CD4-positive, alpha-beta T cell treated with Interleukin-6 for 4 hours (primary cell): Measurements from ENCODE around the gene IL1RAPL1.

Experiments used
- DNase-seq: peaks from one replicate; pipeline ENCODE4 v3.0.0-alpha.2; 2020; ENCODE audit warnings: mixed read lengths

Gene IL1RAPL1

DNA sequence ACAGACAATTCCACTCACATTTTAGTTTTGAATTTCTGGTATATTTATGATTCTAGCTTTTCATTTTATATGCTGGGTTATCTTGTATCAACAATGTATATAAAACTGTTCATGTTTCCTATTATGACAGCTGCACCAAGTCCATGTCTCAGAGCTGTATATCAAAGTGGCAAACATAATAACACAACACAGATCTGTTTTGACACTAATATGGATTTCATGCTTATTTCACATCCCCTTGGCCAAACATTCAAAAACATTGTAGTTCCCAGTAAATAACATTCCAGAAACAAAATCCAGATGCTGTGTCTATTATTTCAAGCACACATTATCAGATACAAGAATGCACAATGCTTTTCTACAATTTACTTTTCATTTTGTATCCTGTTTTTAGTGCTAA lies 1247.5 kb downstream of the IL1RAPL1 start:
- no peak for DNase-seq

DNA sequence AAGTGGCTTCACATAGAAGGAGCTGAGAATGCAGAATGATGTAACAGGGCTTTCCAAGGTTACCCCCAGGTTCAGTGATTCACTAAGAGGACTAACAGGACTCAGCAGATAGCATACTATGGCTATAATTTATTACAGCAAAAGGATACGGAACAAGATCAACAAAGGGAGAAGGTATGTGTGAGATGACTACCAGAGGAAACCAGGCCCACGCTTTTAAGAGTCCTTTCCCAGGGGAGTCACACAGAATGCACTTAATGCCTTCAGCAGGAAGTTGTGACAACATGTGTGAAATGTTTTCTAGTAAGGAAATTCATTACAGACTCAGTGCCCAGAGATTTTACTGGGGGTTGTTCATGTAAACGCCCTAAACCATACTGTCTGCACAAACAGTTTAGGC lies 1254.5 kb downstream of the IL1RAPL1 start:
- DNase-seq = no peak

DNA sequence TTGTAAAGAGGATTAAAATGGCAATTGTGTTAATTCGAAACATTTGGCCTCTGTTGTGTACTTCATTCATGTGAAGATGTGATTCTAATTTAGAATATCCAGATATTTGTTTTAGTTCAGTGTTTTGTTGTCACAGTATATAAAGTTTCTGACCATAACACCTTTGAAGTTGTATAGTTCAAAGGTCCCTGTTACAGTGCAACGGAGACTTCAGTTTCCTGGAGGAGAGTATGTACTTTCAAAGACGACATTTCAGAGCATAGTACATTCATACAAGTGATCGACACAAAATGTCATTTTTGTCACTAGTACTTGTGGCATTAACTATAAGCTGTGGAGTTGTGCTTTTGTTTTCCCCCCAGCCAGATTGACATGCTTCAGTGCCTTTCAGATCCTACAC lies 1255.3 kb downstream of the IL1RAPL1 start:
- no peak for DNase-seq

DNA sequence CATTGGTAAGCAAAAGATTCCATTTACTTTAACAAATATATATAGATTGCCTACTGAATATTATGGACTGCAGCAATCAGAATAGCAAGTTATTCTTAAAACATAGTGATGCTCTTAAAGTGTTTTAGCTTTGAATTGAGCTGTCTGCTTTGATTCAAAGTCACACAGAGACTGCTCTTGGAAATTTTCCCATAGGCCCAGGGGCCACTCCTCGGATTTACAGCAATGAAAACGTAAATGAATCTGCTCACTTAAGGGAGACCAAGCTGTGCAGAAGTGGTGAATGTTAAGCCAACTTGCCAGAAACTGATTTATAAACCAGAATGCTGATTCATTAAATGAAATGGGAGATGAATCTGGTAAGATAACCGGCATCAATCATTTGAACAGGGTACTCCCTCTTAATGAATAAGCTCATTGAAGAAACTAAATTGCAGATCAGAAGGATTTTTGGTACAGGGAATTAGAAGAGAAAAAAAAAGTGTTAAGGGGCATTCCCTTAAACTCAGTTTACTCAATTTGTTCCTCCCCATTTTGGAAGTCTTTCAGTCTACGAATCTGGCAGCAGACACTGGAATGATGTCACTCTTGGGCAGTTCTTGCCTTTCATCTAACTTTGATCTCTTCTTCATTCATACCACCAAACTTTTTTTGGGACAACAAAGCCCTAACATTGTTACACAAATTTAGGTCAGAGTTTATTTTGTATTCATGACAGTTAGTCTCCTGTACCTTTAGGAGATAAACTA lies 1264.8 kb downstream of the IL1RAPL1 start:
- no peak for DNase-seq

DNA sequence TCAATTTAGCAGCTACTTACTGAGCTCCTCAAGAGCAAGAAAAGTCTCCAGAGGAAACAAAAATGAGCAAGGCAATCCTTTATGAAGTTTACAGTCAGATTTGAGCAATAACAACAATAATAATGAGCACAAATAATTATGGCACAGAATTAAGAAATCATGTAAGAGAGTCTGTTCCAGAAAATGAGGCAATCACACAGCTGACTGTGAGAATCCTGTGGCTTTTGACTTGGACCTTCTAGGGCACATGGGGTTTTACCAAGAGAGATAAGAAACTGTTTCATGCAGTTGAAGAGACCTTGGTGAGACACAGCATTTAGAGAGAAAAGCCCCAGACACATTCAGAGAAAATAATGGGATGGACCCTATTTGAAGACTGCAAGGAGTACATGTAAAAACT lies 1265.5 kb downstream of the IL1RAPL1 start:
- no peak for DNase-seq

DNA sequence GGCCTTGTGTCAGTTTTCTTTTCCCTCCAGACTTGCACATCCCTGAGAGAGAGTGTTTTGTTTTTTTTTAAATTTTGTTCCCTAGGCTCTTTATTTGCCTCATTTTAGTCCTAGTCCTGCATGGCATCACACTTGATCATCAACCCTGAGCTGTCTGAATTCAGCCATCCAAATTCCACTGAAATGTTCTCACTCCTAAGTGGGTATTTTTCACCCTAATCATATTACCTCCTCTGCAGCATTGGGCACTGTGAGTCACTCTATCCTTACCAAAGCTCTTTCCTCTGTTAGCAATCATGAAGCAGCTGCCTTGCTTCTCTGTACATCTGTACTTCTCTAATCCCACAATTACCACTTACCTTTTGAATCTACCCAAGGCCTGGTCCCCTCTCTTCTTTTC lies 1271.5 kb downstream of the IL1RAPL1 start:
- DNase-seq = no peak

DNA sequence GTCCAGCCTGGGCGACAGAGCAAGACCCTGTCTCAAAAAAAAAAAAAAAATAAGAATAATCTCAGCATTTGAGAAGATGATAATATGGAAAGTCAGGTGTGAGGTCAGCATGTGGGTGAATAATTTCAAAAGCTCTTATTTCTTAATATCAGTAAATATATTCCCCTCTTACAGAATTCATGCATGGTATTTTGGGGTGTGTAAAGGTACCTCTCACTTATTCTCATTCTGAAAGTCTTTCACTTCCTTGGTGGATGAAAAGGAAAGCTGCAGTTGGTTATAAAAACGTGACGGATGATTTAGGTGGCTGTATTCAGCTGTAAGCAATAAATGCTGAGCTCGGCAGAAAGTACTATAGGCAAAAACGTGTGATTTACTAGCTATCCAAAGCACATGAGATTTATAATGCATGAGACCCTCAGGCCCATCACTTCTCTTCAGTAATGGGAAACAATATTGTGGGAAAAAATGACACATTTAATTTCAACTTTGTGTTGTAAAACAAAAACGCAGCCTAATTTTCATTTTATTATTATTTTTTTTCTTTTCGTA lies 1275.0 kb downstream of the IL1RAPL1 start:
- DNase-seq = no peak

DNA sequence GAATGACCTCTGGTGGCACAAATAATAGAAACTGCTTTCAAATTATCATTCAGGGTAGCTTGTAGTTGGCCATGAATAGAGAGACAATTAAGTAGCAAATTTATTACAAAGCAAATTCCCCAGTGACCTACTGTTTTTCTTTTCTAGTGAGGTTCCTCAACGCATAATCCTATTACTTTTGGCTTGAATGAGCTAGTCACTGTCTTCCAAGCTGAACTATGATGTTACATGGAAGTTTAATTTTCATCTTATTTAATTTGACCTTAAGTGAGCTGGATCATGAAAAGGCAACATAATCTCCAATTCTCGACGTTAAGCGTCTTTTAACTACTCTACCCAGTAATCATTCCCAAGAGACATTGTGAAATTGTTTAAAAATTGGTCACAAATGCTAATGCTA lies 1280.7 kb downstream of the IL1RAPL1 start:
- no peak for DNase-seq

DNA sequence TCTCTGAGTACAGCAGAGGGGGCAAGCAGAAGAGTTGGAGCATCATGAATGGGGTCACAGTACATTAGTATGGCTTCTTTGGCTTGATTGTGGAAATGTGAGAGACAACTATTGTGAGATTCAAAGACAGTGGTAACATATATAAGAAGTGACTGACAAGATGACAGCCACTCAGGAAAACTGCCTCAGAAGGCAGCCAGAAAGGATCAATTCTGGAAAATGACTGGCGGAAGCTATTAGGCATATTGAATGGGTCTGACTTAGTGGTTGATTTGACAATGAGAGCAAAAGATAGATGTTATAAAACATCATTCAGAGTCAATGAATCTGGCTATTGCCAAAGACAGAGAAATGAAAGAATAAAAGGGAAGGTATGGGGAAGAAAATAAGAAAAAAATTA lies 1282.6 kb downstream of the IL1RAPL1 start:
- no peak for DNase-seq

DNA sequence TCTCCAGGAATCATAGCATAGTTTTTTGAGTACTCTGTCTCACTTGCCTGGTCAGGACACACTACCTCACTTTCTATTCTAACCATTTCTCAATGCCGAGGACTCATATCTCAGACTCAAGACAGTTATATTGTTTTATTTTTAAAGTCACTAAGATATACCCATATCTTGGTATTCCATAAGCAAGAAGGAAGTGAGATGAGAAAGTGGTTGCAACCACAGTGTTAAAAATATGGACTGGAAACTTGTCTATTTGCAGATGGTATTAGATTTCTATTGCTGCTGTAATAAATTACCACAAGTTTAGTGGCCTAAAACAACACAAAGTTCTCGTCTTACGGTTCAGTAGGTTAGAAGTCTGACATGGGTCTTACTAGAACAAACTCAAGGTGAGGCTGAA lies 1283.4 kb downstream of the IL1RAPL1 start:
- DNase-seq = no peak

DNA sequence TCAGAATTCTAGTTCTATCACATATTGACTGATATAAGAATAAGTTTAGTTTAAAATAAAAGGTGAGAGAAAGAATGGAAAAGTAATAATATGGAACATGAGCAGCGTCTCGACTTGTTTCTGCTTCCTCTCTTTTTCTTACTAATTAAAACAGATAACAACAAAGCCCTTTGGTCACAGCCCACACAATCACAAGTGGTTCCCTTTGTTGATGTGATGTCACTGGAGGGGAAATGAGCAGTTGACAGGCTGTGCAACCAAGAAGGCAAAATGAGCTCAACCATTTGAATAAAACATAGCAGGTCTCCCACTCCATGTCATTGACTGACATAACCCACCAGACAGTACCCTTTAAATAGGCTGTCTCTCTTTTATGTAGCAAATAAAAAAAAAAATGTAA lies 1285.6 kb downstream of the IL1RAPL1 start:
- no peak for DNase-seq

DNA sequence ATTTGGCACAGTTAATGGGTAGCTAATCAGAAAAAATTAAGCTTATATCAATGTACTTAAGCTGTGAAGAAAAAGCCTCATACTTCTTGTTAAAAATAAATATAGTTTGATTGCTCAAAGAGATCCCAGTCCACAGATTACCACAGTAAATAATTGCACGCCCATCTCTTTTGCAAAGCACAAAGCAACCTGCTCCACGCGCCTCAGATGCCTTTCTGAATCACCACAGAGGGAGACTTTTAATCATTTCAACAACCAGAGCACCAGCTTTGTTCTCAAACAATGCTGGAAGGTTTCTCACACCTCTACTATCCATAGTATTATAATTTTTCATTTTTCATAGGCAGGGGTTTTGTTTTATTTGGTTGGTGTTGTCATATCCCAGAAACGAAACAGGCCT lies 1289.5 kb downstream of the IL1RAPL1 start:
- DNase-seq = no peak

DNA sequence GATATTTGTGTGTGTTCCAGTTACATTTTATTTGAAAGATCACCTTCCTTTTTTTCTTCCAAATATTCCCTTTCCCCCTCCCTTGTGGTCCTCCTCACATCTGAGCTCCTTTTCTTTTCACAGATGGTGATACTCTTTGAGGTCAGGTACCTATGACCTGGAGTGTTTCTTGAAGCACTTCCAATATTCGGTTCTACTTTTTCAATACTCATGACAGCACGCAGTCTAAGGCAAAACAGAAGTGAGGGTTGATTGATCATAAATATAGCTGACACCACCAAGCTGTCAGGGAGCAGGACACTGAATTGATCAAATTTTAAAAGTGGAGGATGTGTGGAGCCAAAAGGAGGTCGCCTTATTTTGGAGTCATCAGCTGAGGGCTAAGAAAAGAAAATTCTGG lies 1293.7 kb downstream of the IL1RAPL1 start:
- no peak for DNase-seq

DNA sequence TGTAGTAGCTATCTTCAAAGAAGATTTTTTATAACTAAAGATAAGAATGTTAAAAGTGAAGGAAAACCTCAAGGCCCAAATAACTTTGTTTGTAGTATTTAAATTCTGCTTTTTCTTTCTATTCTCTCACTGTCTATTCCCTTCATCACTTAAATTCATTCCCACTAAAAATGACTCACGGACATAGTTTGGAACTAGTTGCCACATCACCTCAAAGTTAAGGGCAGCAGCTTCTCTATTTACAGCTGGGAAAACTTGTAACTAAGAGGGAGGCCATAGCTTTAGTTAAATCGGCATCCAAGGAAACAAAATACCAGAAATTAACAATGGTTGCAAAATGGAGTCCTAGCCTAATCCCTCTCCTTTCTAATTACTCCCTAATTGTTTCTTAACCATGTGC lies 1302.8 kb downstream of the IL1RAPL1 start:
- DNase-seq = no peak

DNA sequence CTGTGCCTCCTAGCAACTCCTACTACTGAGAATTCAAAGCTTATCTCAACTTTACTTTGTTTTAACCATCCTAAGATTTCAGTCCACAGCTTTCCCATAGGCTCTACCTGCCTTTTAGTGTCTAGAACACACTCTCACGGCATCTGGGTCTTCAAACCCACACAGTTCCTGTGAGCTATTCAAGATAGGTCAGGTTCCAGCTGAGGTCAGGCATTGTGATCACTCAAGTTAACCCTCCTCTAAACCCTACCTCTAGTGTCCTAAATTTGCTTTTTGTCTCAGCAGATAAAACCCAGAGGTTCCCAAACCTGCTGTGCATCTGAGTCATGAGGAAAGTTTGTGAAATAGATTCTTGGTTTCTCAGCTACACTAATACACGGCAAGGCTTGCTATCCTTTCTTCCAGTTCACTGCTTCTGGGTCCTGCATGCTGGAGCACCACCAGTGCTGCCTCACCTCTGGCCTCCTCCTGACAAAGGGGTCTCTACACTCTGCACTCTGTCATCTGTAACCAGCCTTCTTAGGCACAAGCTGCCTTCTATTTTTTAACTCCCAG lies 1303.5 kb downstream of the IL1RAPL1 start:
- DNase-seq = no peak

DNA sequence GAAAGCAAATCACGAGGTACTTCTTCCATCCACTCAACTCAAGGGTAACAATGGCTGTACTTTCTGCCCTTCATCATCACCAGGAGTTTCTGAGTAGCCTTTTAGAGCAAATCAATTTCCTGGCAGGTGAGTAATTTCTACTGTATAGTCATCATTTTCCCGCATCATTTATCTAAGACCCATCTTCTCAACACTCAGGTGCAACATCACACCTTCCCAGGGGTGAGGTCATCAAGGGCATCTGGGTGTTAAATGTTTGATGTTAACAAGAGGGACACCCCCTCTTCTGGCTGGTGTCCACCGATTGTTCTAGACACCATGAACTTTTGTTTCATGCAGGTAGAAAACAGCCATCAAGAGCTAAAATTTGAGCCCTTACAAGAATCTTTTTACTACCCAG lies 1314.8 kb downstream of the IL1RAPL1 start:
- no peak for DNase-seq

DNA sequence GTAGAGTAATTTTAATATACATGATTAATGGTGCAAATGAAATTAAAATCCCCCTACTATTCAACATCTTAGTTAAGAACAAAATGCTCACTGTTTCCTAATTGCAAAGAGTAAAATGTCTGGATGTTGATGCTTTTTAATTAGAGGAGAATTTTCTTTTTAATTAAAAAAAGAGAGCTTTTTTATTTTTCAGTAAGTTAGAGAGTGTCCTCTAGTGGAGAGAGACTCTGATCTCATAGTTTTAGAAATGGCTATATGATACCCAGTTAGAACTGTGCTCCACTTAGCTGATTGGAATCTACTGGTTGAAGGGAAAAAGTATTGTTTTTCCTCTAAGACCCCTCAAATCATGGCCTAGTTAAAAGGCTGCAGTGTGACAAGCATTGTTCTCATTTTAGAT lies 1316.1 kb downstream of the IL1RAPL1 start:
- no peak for DNase-seq

DNA sequence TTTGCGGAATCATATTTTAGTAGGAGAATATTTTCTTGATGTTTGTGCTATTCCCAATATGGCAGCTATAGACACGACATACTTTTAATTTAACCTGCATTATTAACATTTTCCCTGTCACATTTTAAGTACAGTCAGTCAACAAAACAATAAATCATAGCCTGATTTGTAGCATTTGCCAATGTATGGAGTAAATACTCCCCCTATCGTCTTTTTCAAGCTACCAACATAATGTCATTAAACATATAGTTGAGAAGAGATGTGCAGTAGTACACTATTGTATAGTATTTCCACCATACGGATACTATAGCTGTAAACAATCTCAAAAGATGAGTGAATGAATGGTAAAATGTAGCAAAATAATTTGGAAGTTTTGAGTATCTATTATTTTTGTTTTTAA lies 1324.4 kb downstream of the IL1RAPL1 start:
- no peak for DNase-seq

DNA sequence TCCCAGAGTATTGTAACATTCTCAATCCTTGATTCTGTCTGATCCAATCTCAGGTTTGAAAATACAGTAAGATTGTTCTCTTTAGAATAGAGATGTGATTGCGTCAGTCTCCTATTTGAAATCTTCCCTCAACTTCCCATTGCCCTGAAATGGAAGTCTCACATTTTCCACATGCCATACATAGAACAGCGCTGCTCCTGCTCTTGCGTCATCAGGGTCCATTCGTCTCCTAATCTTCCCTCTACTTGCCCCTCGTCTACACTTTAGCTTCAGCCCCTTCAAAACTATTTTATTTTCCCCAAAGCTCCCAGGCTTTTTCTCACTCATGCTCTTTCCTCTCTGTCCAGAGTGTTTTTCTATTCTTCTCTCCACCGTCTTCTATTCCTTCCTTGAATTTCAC lies 1326.4 kb downstream of the IL1RAPL1 start:
- no peak for DNase-seq

DNA sequence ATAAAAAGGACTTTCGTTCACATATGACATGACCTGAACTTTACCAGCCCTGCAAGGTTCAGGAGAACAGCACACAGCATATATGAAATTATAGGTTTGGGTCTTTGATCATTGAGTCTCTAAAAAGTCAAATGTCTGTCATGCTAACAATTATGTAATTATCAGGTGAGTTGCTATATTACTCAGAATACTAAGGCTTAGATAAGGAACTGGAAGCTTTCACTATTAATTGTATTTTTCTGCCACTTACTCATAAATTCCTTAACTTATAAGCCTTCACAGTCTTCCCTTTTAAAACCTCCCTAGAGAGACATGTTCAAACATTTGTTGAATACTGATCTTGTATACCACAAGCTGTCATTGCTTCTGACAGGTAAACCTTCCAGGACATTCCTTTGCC lies 1335.4 kb downstream of the IL1RAPL1 start:
- DNase-seq = no peak

DNA sequence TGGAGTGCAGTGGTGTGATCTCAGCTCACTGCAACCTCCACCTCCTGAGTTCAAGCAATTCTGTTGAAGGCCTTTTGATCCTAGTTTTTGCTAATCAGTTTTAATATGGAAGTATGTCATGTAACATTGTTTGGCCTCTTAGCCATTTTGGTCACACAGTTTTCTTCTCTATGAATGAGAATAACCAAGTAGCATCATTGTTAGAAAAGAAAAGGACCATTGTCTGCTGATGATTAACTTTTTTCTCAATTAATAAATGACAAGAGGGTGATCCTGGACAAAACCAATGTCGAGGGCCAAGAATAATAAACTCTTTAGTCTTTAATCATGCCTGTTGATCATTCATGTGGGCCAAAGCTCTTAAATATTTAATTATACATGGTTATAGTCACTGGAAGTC lies 1338.8 kb downstream of the IL1RAPL1 start:
- no peak for DNase-seq

DNA sequence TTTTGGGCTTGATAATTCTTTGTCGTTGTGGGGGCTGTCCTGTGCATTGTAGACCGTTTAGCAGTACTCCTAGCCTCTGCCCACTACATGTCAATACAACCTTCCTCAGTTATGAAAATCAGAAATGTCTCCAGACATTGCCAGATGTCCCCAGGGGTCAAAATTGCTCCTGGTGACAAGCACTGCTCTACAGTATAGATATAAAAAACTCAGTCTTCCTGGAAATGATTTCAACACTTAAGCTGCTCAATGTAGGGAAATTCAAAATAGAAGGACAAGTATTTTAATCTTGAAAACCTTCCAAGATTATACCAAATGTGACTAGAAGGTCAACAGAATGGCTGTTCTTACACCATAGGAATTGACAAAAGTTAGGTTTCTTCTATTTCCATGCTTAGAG lies 1339.4 kb downstream of the IL1RAPL1 start:
- no peak for DNase-seq

DNA sequence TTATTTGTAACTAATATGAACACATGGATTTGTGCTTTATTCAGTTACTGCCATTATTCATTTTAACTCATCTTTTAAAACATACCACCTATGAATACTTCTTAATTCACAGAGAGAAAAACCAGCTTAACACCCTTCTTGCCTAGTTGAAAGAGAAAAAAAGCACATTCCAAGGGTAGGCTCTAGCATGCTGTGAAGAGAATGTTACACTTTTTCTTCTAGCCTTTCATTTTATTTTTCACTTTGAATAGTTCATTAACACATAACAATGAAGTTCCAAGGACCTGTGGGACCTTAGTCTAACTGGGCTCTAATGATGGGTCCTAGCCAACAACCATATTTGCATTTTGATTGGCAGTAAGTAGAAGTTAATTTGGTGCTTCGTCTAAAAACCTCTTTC lies 1348.2 kb downstream of the IL1RAPL1 start:
- DNase-seq = no peak

DNA sequence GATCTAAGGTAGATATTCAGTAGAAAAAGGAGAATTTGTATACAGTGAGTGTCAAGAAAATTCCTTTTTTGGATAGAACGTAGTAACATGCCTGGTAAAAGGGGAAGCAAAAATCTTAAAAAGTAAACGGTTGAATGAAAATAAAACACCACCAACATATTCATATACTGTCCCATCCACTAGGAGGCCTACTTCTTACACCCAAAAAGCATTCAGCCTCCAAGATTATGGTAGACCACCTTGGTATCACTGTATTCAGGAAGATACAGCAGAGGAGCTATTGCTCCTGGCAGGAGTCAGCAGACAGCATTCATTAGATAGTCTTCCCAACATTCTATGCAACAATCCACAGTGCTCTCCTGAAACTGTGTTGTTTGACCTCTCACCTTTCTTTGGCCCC lies 1353.5 kb downstream of the IL1RAPL1 start:
- DNase-seq = no peak

DNA sequence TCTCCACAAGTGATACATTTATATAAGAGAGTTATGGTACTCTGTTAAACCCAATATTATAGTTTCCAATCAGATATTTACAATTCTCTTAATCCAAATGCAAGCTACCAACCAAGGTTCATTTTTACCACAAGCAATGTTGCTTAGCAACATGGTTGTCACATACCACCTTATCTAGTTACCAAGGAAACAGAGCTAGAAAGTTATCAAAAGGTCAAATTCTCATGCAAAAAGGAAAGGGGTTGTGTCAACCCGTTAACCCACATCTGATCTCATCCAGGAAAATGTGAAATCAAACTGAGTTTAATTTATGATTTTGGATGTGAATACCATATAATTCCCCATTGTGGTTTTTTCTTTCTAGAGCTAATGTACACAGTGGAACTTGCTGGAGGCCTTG lies 1354.0 kb downstream of the IL1RAPL1 start:
- no peak for DNase-seq
